ENCODE results near the gene UROC1. TPM values are rescaled to one million over a fixed set of nuclear protein-coding genes. Genes with fewer than 3 reads are reported as not detected.

Gene UROC1
- polyA plus RNA-seq, 1 of the 3 experiments (the other 2 are of a cell fraction): not detected

DNA sequence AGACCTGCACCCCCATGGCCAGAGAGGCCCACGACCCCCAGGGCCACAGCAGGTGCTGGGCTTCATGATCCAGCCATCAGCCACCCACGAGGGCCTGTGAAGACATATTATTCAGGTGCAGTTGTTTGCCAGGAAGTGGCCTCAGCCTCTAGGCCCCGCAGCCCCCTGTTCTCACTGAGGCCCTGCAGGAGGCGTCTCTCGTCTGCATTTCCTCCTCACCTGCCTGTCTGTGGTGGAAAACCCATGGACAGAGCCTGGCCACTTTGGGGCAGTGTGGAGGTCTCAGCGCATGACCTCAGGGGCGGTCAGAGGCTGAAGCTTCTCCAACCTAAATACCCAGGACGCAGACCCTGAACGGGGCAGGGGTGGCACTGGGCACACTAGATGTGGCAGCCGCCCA, 18.6 kb downstream of the UROC1 start:
- TF ChIP-seq EZH2phosphoT487 (IDR thresholded peaks at IDR 0.05; ENCODE audit: borderline replicate concordance, low read depth) (no peak), YY1 (IDR thresholded peaks at IDR 0.05; ENCODE audit: low read depth) (no peak), NFIC (IDR thresholded peaks at IDR 0.05; ENCODE audit: borderline replicate concordance) (no peak)
- TF ChIP-seq, protein P1, sequence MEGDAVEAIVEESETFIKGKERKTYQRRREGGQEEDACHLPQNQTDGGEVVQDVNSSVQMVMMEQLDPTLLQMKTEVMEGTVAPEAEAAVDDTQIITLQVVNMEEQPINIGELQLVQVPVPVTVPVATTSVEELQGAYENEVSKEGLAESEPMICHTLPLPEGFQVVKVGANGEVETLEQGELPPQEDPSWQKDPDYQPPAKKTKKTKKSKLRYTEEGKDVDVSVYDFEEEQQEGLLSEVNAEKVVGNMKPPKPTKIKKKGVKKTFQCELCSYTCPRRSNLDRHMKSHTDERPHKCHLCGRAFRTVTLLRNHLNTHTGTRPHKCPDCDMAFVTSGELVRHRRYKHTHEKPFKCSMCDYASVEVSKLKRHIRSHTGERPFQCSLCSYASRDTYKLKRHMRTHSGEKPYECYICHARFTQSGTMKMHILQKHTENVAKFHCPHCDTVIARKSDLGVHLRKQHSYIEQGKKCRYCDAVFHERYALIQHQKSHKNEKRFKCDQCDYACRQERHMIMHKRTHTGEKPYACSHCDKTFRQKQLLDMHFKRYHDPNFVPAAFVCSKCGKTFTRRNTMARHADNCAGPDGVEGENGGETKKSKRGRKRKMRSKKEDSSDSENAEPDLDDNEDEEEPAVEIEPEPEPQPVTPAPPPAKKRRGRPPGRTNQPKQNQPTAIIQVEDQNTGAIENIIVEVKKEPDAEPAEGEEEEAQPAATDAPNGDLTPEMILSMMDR (IDR thresholded peaks at IDR 0.05): no peak
- Histone ChIP-seq H3K9me3 (no peaks in the 10 kb centered on the region), H3K9ac (no peak overlapping the region), H3K27ac (ENCODE audit: low read depth in 2 of 2, low read length in 1 of 2) (no peak overlapping the region), H3K9me2 (no peaks in the 10 kb centered on the region), H4K20me1 (ENCODE audit: insufficient read depth) (no peaks in the 10 kb centered on the region), H3K79me2 (ENCODE audit: insufficient read depth) (no peaks in the 10 kb centered on the region), H3K4me2 (no peak overlapping the region), H3K36me3 (replicated peaks in 1 of 2; ENCODE audit: control insufficient read depth in 1 of 2, insufficient read depth in 2 of 2, low read length in 1 of 2) (no peaks in the 10 kb centered on the region), H3K27me3 (ENCODE audit: insufficient read depth) (no peaks in the 10 kb centered on the region), H2AFZ (ENCODE audit: low read depth) (no peak overlapping the region), H3F3A (replicated peaks; ENCODE audit: insufficient read depth) (peaks cover 11% of the 10 kb centered on the region), H3K4me1 (ENCODE audit: control insufficient read depth in 1 of 2, insufficient read depth in 2 of 2, low read depth in 1 of 2, low read length in 1 of 2) (no peaks in the 10 kb centered on the region; a peak in 1 of 4 replicates), H3K4me3 (ENCODE audit: low read depth in 2 of 2, low read length in 1 of 2) (no peak overlapping the region)
- WGBS (ENCODE audit: low lambda C conversion rate): 57% methylated on average over 7 of the region's 10 CpGs
- DNase-seq: no peak
- ChIA-PET POLR2A (no interaction called here), CTCF (interaction anchor here (1.0 kb wide), 1 partner anchor 12 kb away, joined by 3 read pairs; no protein-coding TSS in a partner anchor)

DNA sequence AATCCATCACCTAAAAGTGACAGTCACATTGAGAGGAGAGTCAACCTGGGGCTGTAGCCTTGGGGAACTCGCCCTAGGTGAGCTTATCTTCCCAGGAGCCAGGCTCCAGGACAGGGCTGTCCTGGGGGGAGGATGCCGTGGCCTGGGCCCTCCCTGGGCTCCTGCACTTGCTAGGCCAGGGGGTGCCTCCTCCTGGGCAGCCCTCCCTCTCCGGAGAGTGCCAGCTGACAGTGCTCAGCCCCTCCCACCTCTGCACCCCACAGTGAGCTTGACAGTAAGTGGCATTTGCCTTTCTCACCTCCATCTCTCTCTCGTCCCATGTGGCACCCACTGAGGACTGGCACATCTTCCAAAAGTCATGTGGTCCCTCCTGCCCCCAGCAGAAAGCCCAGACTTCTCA, 19.1 kb downstream of the UROC1 start:
- H3K9ac ChIP-seq: no peak overlapping the region
- no peak overlapping the region for H2AFZ ChIP-seq (ENCODE audit: low read depth)
- H3K79me2 ChIP-seq (ENCODE audit: insufficient read depth): no peaks in the 10 kb centered on the region
- H4K20me1 ChIP-seq (ENCODE audit: insufficient read depth): no peaks in the 10 kb centered on the region
- no peak overlapping the region for H3K27ac ChIP-seq (ENCODE audit: low read depth in 2 of 2, low read length in 1 of 2)
- no peak for DNase-seq
- no peaks in the 10 kb centered on the region for H3K9me3 ChIP-seq
- CTCF ChIA-PET: interaction anchor here (0.8 to 1.0 kb wide), 2 partner anchors 13 to 364 kb away, joined by 3 read pairs; no protein-coding TSS in a partner anchor
- POLR2A ChIA-PET: no interaction called here
- H3K4me3 ChIP-seq (ENCODE audit: low read depth in 2 of 2, low read length in 1 of 2): no peak overlapping the region
- no peaks in the 10 kb centered on the region for H3K36me3 ChIP-seq (replicated peaks in 1 of 2; ENCODE audit: control insufficient read depth in 1 of 2, insufficient read depth in 2 of 2, low read length in 1 of 2)
- WGBS (ENCODE audit: low lambda C conversion rate): 63% methylated on average over 2 of the region's 4 CpGs
- no peaks in the 10 kb centered on the region for H3K9me2 ChIP-seq
- no peak overlapping the region for H3K4me2 ChIP-seq
- H3F3A ChIP-seq (replicated peaks; ENCODE audit: insufficient read depth): peaks cover 11% of the 10 kb centered on the region
- TF ChIP-seq NRF1 (IDR thresholded peaks at IDR 0.05; ENCODE audit: low read depth, low read length): no peak
- H3K4me1 ChIP-seq (ENCODE audit: control insufficient read depth in 1 of 2, insufficient read depth in 2 of 2, low read depth in 1 of 2, low read length in 1 of 2): no peaks in the 10 kb centered on the region; a peak in 1 of 4 replicates
- no peaks in the 10 kb centered on the region for H3K27me3 ChIP-seq (ENCODE audit: insufficient read depth)

DNA sequence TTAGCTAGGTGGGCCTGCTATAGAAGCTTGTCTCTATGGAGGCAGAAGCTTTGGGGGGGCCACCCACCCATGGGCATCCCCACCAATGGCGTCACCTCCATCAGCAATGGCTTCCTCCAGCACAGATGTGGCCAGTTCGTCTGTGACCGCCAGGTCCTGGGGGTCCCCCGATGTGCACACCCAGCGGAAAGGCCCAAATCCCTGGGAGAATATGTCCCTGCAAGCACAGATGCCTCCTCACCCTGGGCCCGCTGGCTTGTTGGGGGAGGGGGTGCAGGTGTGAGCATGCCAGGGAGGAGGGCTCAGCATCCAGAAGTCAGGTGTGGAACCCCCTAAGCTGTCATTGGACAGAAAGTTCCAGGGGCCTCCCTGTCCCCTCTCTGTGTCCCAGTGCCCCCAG, 19.6 kb downstream of the UROC1 start:
- ChIA-PET CTCF (interaction anchor here (0.8 to 1.0 kb wide), 2 partner anchors 13 to 363 kb away, joined by 3 read pairs; no protein-coding TSS in a partner anchor), POLR2A (no interaction called here)
- no peaks in the 10 kb centered on the region for H3K27me3 ChIP-seq (ENCODE audit: insufficient read depth)
- peaks cover 11% of the 10 kb centered on the region for H3F3A ChIP-seq (replicated peaks; ENCODE audit: insufficient read depth)
- WGBS (ENCODE audit: low lambda C conversion rate): 80% methylated on average over 1 of the region's 6 CpGs
- H3K9ac ChIP-seq: no peak overlapping the region
- no peaks in the 10 kb centered on the region for H3K9me3 ChIP-seq
- no peaks in the 10 kb centered on the region for H4K20me1 ChIP-seq (ENCODE audit: insufficient read depth)
- no peaks in the 10 kb centered on the region; a peak in 1 of 4 replicates for H3K4me1 ChIP-seq (ENCODE audit: control insufficient read depth in 1 of 2, insufficient read depth in 2 of 2, low read depth in 1 of 2, low read length in 1 of 2)
- no peak overlapping the region for H2AFZ ChIP-seq (ENCODE audit: low read depth)
- no peak overlapping the region for H3K4me2 ChIP-seq
- H3K9me2 ChIP-seq: no peaks in the 10 kb centered on the region
- DNase-seq: no peak
- H3K36me3 ChIP-seq (replicated peaks in 1 of 2; ENCODE audit: control insufficient read depth in 1 of 2, insufficient read depth in 2 of 2, low read length in 1 of 2): no peaks in the 10 kb centered on the region
- H3K4me3 ChIP-seq (ENCODE audit: low read depth in 2 of 2, low read length in 1 of 2): no peak overlapping the region
- no peak overlapping the region for H3K27ac ChIP-seq (ENCODE audit: low read depth in 2 of 2, low read length in 1 of 2)
- H3K79me2 ChIP-seq (ENCODE audit: insufficient read depth): no peaks in the 10 kb centered on the region
- no peak for TF ChIP-seq EP300 (IDR thresholded peaks at IDR 0.05; ENCODE audit: borderline replicate concordance in 1 of 2, low read depth in 1 of 2, low read length in 1 of 2)
- no peak for TF ChIP-seq RFX5 (IDR thresholded peaks at IDR 0.05; ENCODE audit: low read length)
- TF ChIP-seq REST (IDR thresholded peaks at IDR 0.05; ENCODE audit: low read depth, low read length): no peak
- TF ChIP-seq, protein P2, sequence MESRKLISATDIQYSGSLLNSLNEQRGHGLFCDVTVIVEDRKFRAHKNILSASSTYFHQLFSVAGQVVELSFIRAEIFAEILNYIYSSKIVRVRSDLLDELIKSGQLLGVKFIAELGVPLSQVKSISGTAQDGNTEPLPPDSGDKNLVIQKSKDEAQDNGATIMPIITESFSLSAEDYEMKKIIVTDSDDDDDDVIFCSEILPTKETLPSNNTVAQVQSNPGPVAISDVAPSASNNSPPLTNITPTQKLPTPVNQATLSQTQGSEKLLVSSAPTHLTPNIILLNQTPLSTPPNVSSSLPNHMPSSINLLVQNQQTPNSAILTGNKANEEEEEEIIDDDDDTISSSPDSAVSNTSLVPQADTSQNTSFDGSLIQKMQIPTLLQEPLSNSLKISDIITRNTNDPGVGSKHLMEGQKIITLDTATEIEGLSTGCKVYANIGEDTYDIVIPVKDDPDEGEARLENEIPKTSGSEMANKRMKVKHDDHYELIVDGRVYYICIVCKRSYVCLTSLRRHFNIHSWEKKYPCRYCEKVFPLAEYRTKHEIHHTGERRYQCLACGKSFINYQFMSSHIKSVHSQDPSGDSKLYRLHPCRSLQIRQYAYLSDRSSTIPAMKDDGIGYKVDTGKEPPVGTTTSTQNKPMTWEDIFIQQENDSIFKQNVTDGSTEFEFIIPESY (IDR thresholded peaks at IDR 0.05; ENCODE audit: borderline replicate concordance, low read depth): no peak
- TF ChIP-seq POLR2AphosphoS5 (IDR thresholded peaks at IDR 0.05; ENCODE audit: low read depth, low read length): no peak
- no peak for TF ChIP-seq MXI1 (IDR thresholded peaks at IDR 0.05; ENCODE audit: low read depth, low read length)
- TF ChIP-seq, protein P3, sequence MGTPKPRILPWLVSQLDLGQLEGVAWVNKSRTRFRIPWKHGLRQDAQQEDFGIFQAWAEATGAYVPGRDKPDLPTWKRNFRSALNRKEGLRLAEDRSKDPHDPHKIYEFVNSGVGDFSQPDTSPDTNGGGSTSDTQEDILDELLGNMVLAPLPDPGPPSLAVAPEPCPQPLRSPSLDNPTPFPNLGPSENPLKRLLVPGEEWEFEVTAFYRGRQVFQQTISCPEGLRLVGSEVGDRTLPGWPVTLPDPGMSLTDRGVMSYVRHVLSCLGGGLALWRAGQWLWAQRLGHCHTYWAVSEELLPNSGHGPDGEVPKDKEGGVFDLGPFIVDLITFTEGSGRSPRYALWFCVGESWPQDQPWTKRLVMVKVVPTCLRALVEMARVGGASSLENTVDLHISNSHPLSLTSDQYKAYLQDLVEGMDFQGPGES (IDR thresholded peaks at IDR 0.05; ENCODE audit: low read depth, low read length): no peak
